ENCODE results near the gene NUBPL.
"Not testable (repeated sequence)": the region's sequence is repeated elsewhere in the genome, so short reads cannot be mapped to it uniquely, and the experiment has no call there.

Gene NUBPL

GRCh38 chr14:31763041-31763440 is 201.8 kb downstream of the NUBPL start:
- no peak overlapping the region for H3K4me3 ChIP-seq (ENCODE audit: low read length)
- TF ChIP-seq ZNF274 (IDR thresholded peaks at IDR 0.05; ENCODE audit: low read depth, low read length), result no peak

GRCh38 chr14:31766315-31766892 is 205.2 kb downstream of the NUBPL start:
- no peak for TF ChIP-seq ZNF274 (IDR thresholded peaks at IDR 0.05; ENCODE audit: low read depth, low read length)
- H3K4me3 ChIP-seq (ENCODE audit: low read length), result no peak overlapping the region

GRCh38 chr14:31768355-31768754 is 207.2 kb downstream of the NUBPL start:
- TF ChIP-seq ZNF274 (IDR thresholded peaks at IDR 0.05; ENCODE audit: low read depth, low read length), result no peak

GRCh38 chr14:31770271-31770670 is 209.1 kb downstream of the NUBPL start:
- no peak for TF ChIP-seq ZNF274 (IDR thresholded peaks at IDR 0.05; ENCODE audit: low read depth, low read length)
- H3K4me3 ChIP-seq (ENCODE audit: low read length), result no peak overlapping the region

More at GRCh38 chr14:31768355-31768754, 207.2 kb downstream of the NUBPL start:
- H3K4me3 ChIP-seq (ENCODE audit: low read length), result no peak overlapping the region

- no peak overlapping the region for H3K4me3 ChIP-seq (ENCODE audit: low read length)
- TF ChIP-seq ZNF274 (IDR thresholded peaks at IDR 0.05; ENCODE audit: low read depth, low read length), result no peak
These were observed 213.4 kb downstream of the NUBPL start for GRCh38 chr14:31774567-31774966.

- no peak overlapping the region for H3K4me3 ChIP-seq (ENCODE audit: low read length)
- TF ChIP-seq ZNF274 (IDR thresholded peaks at IDR 0.05; ENCODE audit: low read depth, low read length), result no peak
These were observed 216.1 kb downstream of the NUBPL start for GRCh38 chr14:31777312-31777711.

- TF ChIP-seq ZNF274 (IDR thresholded peaks at IDR 0.05; ENCODE audit: low read depth, low read length), result no peak
- no peak overlapping the region for H3K4me3 ChIP-seq (ENCODE audit: low read length)
These were observed 220.4 kb downstream of the NUBPL start for GRCh38 chr14:31781578-31781977.

- TF ChIP-seq ZNF274 (IDR thresholded peaks at IDR 0.05; ENCODE audit: low read depth, low read length), result no peak
- H3K4me3 ChIP-seq (ENCODE audit: low read length), result no peak overlapping the region
These were observed 224.4 kb downstream of the NUBPL start for GRCh38 chr14:31785574-31785973.

- H3K4me3 ChIP-seq (ENCODE audit: low read length), result no peak overlapping the region
- TF ChIP-seq ZNF274 (IDR thresholded peaks at IDR 0.05; ENCODE audit: low read depth, low read length), result no peak
These were observed 226.2 kb downstream of the NUBPL start for GRCh38 chr14:31787377-31787776.

GRCh38 chr14:31788340-31788739 is 227.1 kb downstream of the NUBPL start:
- H3K4me3 ChIP-seq (ENCODE audit: low read length), result no peak overlapping the region
- TF ChIP-seq ZNF274 (IDR thresholded peaks at IDR 0.05; ENCODE audit: low read depth, low read length), result no peak

GRCh38 chr14:31792726-31793125 is 231.5 kb downstream of the NUBPL start:
- no peak overlapping the region for H3K4me3 ChIP-seq (ENCODE audit: low read length)
- TF ChIP-seq ZNF274 (IDR thresholded peaks at IDR 0.05; ENCODE audit: low read depth, low read length), result no peak

GRCh38 chr14:31797946-31798345 is 236.7 kb downstream of the NUBPL start:
- not testable (repeated sequence) for H3K4me3 ChIP-seq (ENCODE audit: low read length)

GRCh38 chr14:31802838-31803237 is 241.6 kb downstream of the NUBPL start:
- no peak for TF ChIP-seq ZNF274 (IDR thresholded peaks at IDR 0.05; ENCODE audit: low read depth, low read length)
- H3K4me3 ChIP-seq (ENCODE audit: low read length), result no peak overlapping the region

GRCh38 chr14:31806249-31806648 is 245.0 kb downstream of the NUBPL start:
- H3K4me3 ChIP-seq (ENCODE audit: low read length), result no peak overlapping the region
- no peak for TF ChIP-seq ZNF274 (IDR thresholded peaks at IDR 0.05; ENCODE audit: low read depth, low read length)

- not testable (repeated sequence) for H3K4me3 ChIP-seq (ENCODE audit: low read length)
These were observed 250.8 kb downstream of the NUBPL start for GRCh38 chr14:31811693-31812628.

GRCh38 chr14:31813724-31814490 is 252.7 kb downstream of the NUBPL start:
- not testable (repeated sequence) for H3K4me3 ChIP-seq (ENCODE audit: low read length)

Data from GM08714 (cell line).